Liver (tissue), 9 donors: ENCODE results near the gene TRMT1. TPM values are rescaled to one million over a fixed set of nuclear protein-coding genes. Genes with fewer than 3 reads are reported as not detected.

ENCODE experiments used
- DNase-seq: peaks from one replicate; pipeline ENCODE4 v3.0.0-alpha.2; 2017; ENCODE audit warnings: low spot score
- H3K27ac ChIP-seq, 2 donors: one replicate each; pipeline ENCODE4 v1.7.0; 2013; ENCODE audit warnings: inconsistent platforms in 2 of 2, low read length in 2 of 2, control low read depth in 1 of 2, low read depth in 1 of 2, mild to moderate bottlenecking in 1 of 2
- H3K27me3 ChIP-seq, 4 donors: one replicate each; pipeline versions ENCODE4 v1.6.1 to v1.7.0; 2013; ENCODE audit warnings: low read length in 3 of 4, inconsistent platforms in 1 of 4, mild to moderate bottlenecking in 1 of 4, moderate library complexity in 1 of 4; ENCODE audit not compliant: control insufficient read depth in 4 of 4, insufficient read depth in 4 of 4
- H3K36me3 ChIP-seq, 4 donors: one replicate each; pipeline versions ENCODE4 v1.6.1 to v1.7.0; 2013; ENCODE audit warnings: low read length in 3 of 4, mild to moderate bottlenecking in 3 of 4, low read depth in 1 of 4, moderate library complexity in 1 of 4; ENCODE audit not compliant: control insufficient read depth in 4 of 4, insufficient read depth in 3 of 4
- H3K4me1 ChIP-seq, 4 donors: one replicate each; pipeline versions ENCODE4 v1.6.1 to v1.7.0; 2013; ENCODE audit warnings: low read length in 3 of 4, mild to moderate bottlenecking in 3 of 4, moderate library complexity in 1 of 4; ENCODE audit not compliant: control insufficient read depth in 4 of 4, insufficient read depth in 4 of 4
- H3K4me3 ChIP-seq, 3 donors: one replicate each; pipeline versions ENCODE4 v1.6.1 to v1.7.0; 2013; ENCODE audit warnings: low read length in 3 of 3, control low read depth in 1 of 3, low read depth in 1 of 3, mild to moderate bottlenecking in 1 of 3
- H3K9ac ChIP-seq, 2 donors: one replicate each; pipeline ENCODE4 v1.7.0; 2013; ENCODE audit warnings: low read length in 2 of 2, mild to moderate bottlenecking in 2 of 2, moderate library complexity in 2 of 2, control low read depth in 1 of 2, low read depth in 1 of 2
- H3K9me3 ChIP-seq, 4 donors: one replicate each; pipeline versions ENCODE4 v1.6.1 to v1.7.0; 2013; ENCODE audit warnings: low read length in 3 of 4; ENCODE audit not compliant: control insufficient read depth in 4 of 4
- FOXA2 ChIP-seq: IDR thresholded peaks from 2 replicates; pipeline ENCODE4 v1.6.1; 2016; ENCODE audit warnings: antibody characterized with exemption
- GABPA ChIP-seq, 2 donors: IDR thresholded peaks in 1 of 2; conservative IDR thresholded peaks in 1 of 2; 2 replicates each; pipeline ENCODE4 v1.6.1; 2016; ENCODE audit warnings: antibody characterized with exemption in 2 of 2, mild to moderate bottlenecking in 1 of 2, moderate library complexity in 1 of 2
- HNF4A ChIP-seq, 2 donors: conservative IDR thresholded peaks; 2 replicates each; pipeline ENCODE4 v1.6.1; 2016; ENCODE audit warnings: antibody characterized with exemption in 2 of 2, mild to moderate bottlenecking in 2 of 2
- MAX ChIP-seq: IDR thresholded peaks from 2 replicates; pipeline ENCODE4 v1.6.1; 2016; ENCODE audit warnings: antibody characterized with exemption
- NR2F2 ChIP-seq: IDR thresholded peaks from 2 replicates; pipeline ENCODE4 v1.6.1; 2016; ENCODE audit warnings: antibody characterized with exemption
- RAD21 ChIP-seq, 2 donors: IDR thresholded peaks; 2 replicates each; pipeline ENCODE4 v1.6.1; 2016; ENCODE audit warnings: antibody characterized with exemption in 2 of 2, mild to moderate bottlenecking in 2 of 2
- RXRA ChIP-seq, 2 donors: IDR thresholded peaks; 2 replicates each; pipeline ENCODE4 v1.6.1; 2017 to 2018; ENCODE audit warnings: antibody characterized with exemption in 2 of 2, mild to moderate bottlenecking in 1 of 2
- SP1 ChIP-seq: IDR thresholded peaks from 2 replicates; pipeline ENCODE4 v1.6.1; 2018; ENCODE audit warnings: antibody characterized with exemption, mild to moderate bottlenecking
- TAF1 ChIP-seq: conservative IDR thresholded peaks from 2 replicates; pipeline ENCODE4 v1.6.1; 2016; ENCODE audit warnings: antibody characterized with exemption, mild to moderate bottlenecking
- YY1 ChIP-seq: IDR thresholded peaks from 2 replicates; pipeline ENCODE4 v1.6.1; 2016; ENCODE audit warnings: antibody characterized with exemption, mild to moderate bottlenecking
- WGBS: extraction: QIAGEN DNeasy Blood & Tissue Kit; methylation state at CpG from one replicate; pipeline ENCODE4 v1.1.7; 2013; 5-methylcytosine and 5-hydroxymethylcytosine counted together
- polyA plus RNA-seq, 2 donors: library from polyadenylated mRNA; stranded (reverse) in 1 of 2; unstranded in 1 of 2; fragments of 200-250 nt in 1 of 2; fragments of >200 nt in 1 of 2; fragmentation: Nextera tagmentation in 1 of 2; extraction: Ambion mirVana in 1 of 2; gene quantifications; one replicate each; pipeline versions ENCODE4 v1.2.1 to v1.2.3, GENCODE V29; 2013 to 2015
- total RNA-seq, 2 donors: library from RNA; depleted of rRNA; stranded (reverse); fragments of >200 nt; gene quantifications; one replicate each; pipeline ENCODE4 v1.2.3, GENCODE V29; 2014
- TF ChIP-seq, protein P1 (sequence below): IDR thresholded peaks from 2 replicates; pipeline ENCODE4 v1.6.1; 2016; ENCODE audit warnings: antibody characterized with exemption
- TF ChIP-seq, protein P2 (sequence below): IDR thresholded peaks from 2 replicates; pipeline ENCODE4 v1.6.1; 2016; ENCODE audit warnings: antibody characterized with exemption, mild to moderate bottlenecking
- donor health status: healthy.
- donor health status: healthy.
- donor health status: healthy.
- donor health status: healthy.
- donor health status: healthy.

Gene TRMT1
- total and polyA plus RNA-seq, 4 donors: 8.3 to 15.6 (median 11.7) TPM

DNA sequence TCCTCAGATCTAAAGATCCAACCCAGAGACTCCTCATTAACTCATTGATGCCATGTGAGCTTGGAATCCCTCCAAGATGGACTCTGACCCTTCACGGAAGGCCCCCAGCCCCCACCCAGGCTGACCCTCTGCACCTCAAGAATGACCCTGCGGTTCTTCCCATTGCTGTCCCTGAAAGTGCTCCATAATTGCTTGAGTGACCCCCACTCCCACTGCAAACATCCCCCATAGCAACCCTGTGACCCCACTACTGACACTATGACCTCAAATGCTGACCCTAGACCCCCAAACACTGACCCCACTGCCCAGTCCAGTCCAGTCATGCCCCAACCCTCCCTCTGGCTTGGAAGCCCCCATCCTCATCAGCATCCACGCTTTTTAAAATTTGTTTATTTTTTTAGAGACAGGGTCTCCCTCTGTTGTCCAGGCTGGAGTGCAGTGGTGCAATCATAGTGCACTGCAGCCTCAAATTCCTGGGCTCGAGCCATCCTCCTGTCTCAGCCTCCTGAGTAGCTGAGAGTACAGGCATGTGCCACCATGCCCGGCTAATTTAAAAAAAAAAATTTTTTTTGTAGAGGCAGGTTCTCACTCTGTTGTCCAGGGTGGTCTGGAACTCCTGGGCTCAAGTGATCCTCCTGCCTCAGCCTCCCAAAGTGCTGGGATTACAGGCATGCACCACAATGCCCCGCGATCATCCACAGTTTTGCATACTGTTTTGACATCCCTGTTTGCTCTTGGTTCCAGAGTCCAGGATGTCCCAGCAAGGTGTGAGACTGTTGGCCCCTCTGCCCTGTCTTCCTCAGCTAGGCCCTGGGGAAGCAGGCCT is 14.7 kb downstream of the TRMT1 start:
- no peaks in the 10 kb centered on the region for H3K27me3 ChIP-seq
- peaks cover 5 to 26% (median 15%) of the 10 kb centered on the region in 4 donors for H3K4me1 ChIP-seq
- DNase-seq: no peak
- no peak for TF ChIP-seq GABPA (IDR thresholded peaks at IDR 0.05 in 1 of 2, conservative IDR thresholded peaks at IDR 0.05 in 1 of 2)
- TF ChIP-seq HNF4A (conservative IDR thresholded peaks at IDR 0.05): peak; percentile 41 to 62
- 51% methylated on average over 7 of the region's 7 CpGs for WGBS
- H3K9me3 ChIP-seq: no peaks in the 10 kb centered on the region
- peak overlapping the region in 2 of 3 donors; percentile 20 to 36 for H3K4me3 ChIP-seq
- H3K36me3 ChIP-seq: no peaks in the 10 kb centered on the region
- peak overlapping the region; percentile 22 for H3K9ac ChIP-seq
- H3K27ac ChIP-seq: peak overlapping the region; percentile 70 to 85

- WGBS: 60% methylated on average over 18 of the region's 18 CpGs
- peaks cover 0 to 1% (median 0%) of the 10 kb centered on the region in 4 donors for H3K36me3 ChIP-seq
- peaks cover 10 to 29% (median 22%) of the 10 kb centered on the region in 4 donors for H3K4me1 ChIP-seq
- no peak for TF ChIP-seq TAF1
- no peak for TF ChIP-seq FOXA2
- no peak for TF ChIP-seq MAX
- TF ChIP-seq SP1: no peak
- no peak for TF ChIP-seq YY1
- TF ChIP-seq RAD21 (IDR thresholded peaks at IDR 0.05): peak; percentile 25 to 37
- no peak for DNase-seq
- no peaks in the 10 kb centered on the region for H3K9me3 ChIP-seq
- peak overlapping the region in 1 of 3 donors; percentile 20 for H3K4me3 ChIP-seq
- H3K27me3 ChIP-seq: no peaks in the 10 kb centered on the region
- no peak overlapping the region for H3K9ac ChIP-seq
- H3K27ac ChIP-seq: peak overlapping the region; percentile 20 to 56
These were observed 15.5 kb downstream of the TRMT1 start for GRCh38 chr19:13100841-13101589.

DNA sequence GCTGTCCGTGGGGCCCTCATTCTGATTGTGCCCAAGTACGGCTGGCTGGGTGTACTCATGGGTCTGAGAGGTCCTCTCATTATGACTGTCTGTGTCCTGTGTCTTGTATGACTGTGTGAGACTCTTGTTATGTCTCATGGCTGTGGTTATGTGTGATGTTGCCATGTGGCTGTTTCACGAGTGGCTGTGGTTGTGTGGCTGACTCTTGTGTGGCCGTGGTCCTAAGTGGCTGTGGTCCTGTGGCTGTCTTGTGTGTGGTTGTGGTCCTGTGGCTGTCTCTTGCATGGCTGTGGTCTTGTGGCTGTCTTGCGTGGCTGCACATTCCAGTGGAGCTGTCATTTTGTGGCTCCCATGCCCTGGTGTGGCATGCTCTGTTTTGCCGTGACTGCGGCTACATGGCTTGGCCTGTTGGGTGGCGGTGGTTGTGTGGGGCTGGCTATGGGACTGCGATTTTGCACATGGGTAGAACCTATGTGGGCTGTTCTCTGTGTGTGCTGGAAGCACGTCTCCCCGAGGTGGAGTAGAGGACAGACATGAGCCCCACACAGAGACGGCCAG is 16.4 kb downstream of the TRMT1 start:
- Histone ChIP-seq H3K36me3 (peaks cover 0 to 5% (median 0%) of the 10 kb centered on the region in 4 donors), H3K27ac (peak overlapping the region; percentile 87 to 91), H3K9me3 (no peaks in the 10 kb centered on the region), H3K9ac (peak overlapping the region in 1 of 2 donors; percentile 47), H3K4me1 (peaks cover 12 to 32% (median 23%) of the 10 kb centered on the region in 4 donors), H3K4me3 (no peak overlapping the region), H3K27me3 (no peaks in the 10 kb centered on the region)
- no peak for DNase-seq
- WGBS: 78% methylated on average over 12 of the region's 12 CpGs
- TF ChIP-seq RXRA (IDR thresholded peaks at IDR 0.05) (no peak), TAF1 (no peak), MAX (no peak), YY1 (no peak), GABPA (IDR thresholded peaks at IDR 0.05 in 1 of 2, conservative IDR thresholded peaks at IDR 0.05 in 1 of 2) (no peak), HNF4A (conservative IDR thresholded peaks at IDR 0.05) (no peak), FOXA2 (no peak), NR2F2 (no peak)
- TF ChIP-seq, protein P1, sequence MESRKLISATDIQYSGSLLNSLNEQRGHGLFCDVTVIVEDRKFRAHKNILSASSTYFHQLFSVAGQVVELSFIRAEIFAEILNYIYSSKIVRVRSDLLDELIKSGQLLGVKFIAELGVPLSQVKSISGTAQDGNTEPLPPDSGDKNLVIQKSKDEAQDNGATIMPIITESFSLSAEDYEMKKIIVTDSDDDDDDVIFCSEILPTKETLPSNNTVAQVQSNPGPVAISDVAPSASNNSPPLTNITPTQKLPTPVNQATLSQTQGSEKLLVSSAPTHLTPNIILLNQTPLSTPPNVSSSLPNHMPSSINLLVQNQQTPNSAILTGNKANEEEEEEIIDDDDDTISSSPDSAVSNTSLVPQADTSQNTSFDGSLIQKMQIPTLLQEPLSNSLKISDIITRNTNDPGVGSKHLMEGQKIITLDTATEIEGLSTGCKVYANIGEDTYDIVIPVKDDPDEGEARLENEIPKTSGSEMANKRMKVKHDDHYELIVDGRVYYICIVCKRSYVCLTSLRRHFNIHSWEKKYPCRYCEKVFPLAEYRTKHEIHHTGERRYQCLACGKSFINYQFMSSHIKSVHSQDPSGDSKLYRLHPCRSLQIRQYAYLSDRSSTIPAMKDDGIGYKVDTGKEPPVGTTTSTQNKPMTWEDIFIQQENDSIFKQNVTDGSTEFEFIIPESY: no peak
- TF ChIP-seq, protein P2, sequence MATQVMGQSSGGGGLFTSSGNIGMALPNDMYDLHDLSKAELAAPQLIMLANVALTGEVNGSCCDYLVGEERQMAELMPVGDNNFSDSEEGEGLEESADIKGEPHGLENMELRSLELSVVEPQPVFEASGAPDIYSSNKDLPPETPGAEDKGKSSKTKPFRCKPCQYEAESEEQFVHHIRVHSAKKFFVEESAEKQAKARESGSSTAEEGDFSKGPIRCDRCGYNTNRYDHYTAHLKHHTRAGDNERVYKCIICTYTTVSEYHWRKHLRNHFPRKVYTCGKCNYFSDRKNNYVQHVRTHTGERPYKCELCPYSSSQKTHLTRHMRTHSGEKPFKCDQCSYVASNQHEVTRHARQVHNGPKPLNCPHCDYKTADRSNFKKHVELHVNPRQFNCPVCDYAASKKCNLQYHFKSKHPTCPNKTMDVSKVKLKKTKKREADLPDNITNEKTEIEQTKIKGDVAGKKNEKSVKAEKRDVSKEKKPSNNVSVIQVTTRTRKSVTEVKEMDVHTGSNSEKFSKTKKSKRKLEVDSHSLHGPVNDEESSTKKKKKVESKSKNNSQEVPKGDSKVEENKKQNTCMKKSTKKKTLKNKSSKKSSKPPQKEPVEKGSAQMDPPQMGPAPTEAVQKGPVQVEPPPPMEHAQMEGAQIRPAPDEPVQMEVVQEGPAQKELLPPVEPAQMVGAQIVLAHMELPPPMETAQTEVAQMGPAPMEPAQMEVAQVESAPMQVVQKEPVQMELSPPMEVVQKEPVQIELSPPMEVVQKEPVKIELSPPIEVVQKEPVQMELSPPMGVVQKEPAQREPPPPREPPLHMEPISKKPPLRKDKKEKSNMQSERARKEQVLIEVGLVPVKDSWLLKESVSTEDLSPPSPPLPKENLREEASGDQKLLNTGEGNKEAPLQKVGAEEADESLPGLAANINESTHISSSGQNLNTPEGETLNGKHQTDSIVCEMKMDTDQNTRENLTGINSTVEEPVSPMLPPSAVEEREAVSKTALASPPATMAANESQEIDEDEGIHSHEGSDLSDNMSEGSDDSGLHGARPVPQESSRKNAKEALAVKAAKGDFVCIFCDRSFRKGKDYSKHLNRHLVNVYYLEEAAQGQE: no peak
